OCI-LY1 (cell line): ENCODE data around the gene UBTD2.

Experiments used
- H2AFZ ChIP-seq: fragments of 200-600 bp; sonication (generic), shearing (Covaris generic); 2 replicates; pipeline ENCODE4 v1.6.0; 2014; ENCODE audit warnings: antibody characterized with exemption, mild to moderate bottlenecking, low read length
- H3F3A ChIP-seq: fragments of 200-600 bp; sonication (generic), shearing (Covaris generic); 2 replicates; pipeline ENCODE4 v1.6.0; 2014; ENCODE audit warnings: mild to moderate bottlenecking, antibody characterized with exemption, low read length, moderate library complexity; ENCODE audit not compliant: insufficient read depth
- H3K27ac ChIP-seq: fragments of 200-600 bp; sonication (generic); 2 replicates; pipeline ENCODE4 v1.5.1; 2014; ENCODE audit warnings: low read length, mixed run types, mild to moderate bottlenecking, low read depth; ENCODE audit not compliant: poor library complexity, severe bottlenecking
- H3K27me3 ChIP-seq: fragments of 200-600 bp; sonication (generic); 2 replicates; pipeline ENCODE4 v1.6.0; 2014; ENCODE audit warnings: antibody characterized with exemption, mild to moderate bottlenecking, low read length, moderate library complexity; ENCODE audit not compliant: insufficient read depth
- H3K36me3 ChIP-seq: fragments of 200-600 bp; sonication (generic); 2 replicates; pipeline ENCODE4 v1.6.1; 2014; ENCODE audit warnings: mild to moderate bottlenecking, antibody characterized with exemption, low read length, moderate library complexity, mixed read lengths; ENCODE audit not compliant: insufficient read depth
- H3K4me1 ChIP-seq: fragments of 200-600 bp; sonication (generic); 2 replicates; pipeline ENCODE4 v1.5.1; 2014; ENCODE audit warnings: mild to moderate bottlenecking, low read length, moderate library complexity; ENCODE audit not compliant: insufficient read depth, severe bottlenecking
- H3K4me2 ChIP-seq: fragments of 200-600 bp; sonication (generic), shearing (Covaris generic); 2 replicates; pipeline ENCODE4 v1.6.1; 2014; ENCODE audit warnings: low read length
- H3K4me3 ChIP-seq: fragments of 200-600 bp; sonication (generic); 2 replicates; pipeline ENCODE4 v1.5.1; 2014; ENCODE audit warnings: low read length, low read depth, mild to moderate bottlenecking, mixed read lengths; ENCODE audit not compliant: poor library complexity, severe bottlenecking
- H3K79me2 ChIP-seq: fragments of 200-600 bp; shearing (Covaris generic); 2 replicates; pipeline ENCODE4 v1.6.1; 2016; ENCODE audit warnings: mixed run types, low read length, mixed read lengths; ENCODE audit not compliant: insufficient read depth
- H3K9ac ChIP-seq: fragments of 200-600 bp; sonication (generic), shearing (Covaris generic); 2 replicates; pipeline ENCODE4 v1.6.1; 2014; ENCODE audit warnings: mild to moderate bottlenecking, low read length, mixed read lengths
- H3K9me2 ChIP-seq: fragments of 200-600 bp; sonication (generic), shearing (Covaris generic); 2 replicates; pipeline ENCODE4 v1.6.1; 2014; ENCODE audit warnings: low read depth, mild to moderate bottlenecking, low read length, mixed read lengths
- H3K9me3 ChIP-seq: fragments of 200-600 bp; shearing (Covaris generic); 2 replicates; pipeline ENCODE4 v1.6.1; 2014; ENCODE audit warnings: low read length, mixed read lengths
- H4K20me1 ChIP-seq: fragments of 200-600 bp; sonication (generic), shearing (Covaris generic); 2 replicates; pipeline ENCODE4 v1.6.0; 2016; ENCODE audit warnings: mild to moderate bottlenecking, low read length; ENCODE audit not compliant: insufficient read depth
- EZH2 ChIP-seq: fragments of 200-600 bp; sonication (generic), shearing (Covaris generic); IDR thresholded peaks from 2 replicates; pipeline ENCODE4 v1.8.0; 2017; ENCODE audit warnings: borderline replicate concordance, mixed run types, mild to moderate bottlenecking, antibody characterized with exemption, low read length, moderate library complexity, mixed read lengths
- TF ChIP-seq, protein P1 (sequence below): fragments of 200-600 bp; sonication (generic), shearing (Covaris generic); IDR thresholded peaks from 2 replicates; pipeline ENCODE4 v1.5.1; 2017; ENCODE audit warnings: mild to moderate bottlenecking, antibody characterized with exemption, low read length, moderate library complexity, mixed read lengths

The UBTD2 gene

GRCh38 chr5:172219296-172219695 lies 64.3 kb downstream of the UBTD2 start:
- Histone ChIP-seq H3K36me3 (peaks cover 62% of the 10 kb centered on the region), H3K79me2 (peaks cover 10% of the 10 kb centered on the region; the same call in 1 of the 2 replicates), H3K4me2 (no peak overlapping the region), H2AFZ (no peak overlapping the region), H3K27me3 (no peaks in the 10 kb centered on the region), H3K9me2 (no peaks in the 10 kb centered on the region), H3K9me3 (peaks cover 7% of the 10 kb centered on the region; the same call in 1 of the 2 replicates), H3K4me1 (no peaks in the 10 kb centered on the region), H3K27ac (no peak overlapping the region), H3F3A (no peaks in the 10 kb centered on the region), H3K9ac (no peak overlapping the region), H4K20me1 (no peaks in the 10 kb centered on the region), H3K4me3 (no peak overlapping the region)
- no peak for TF ChIP-seq EZH2
- TF ChIP-seq, protein P1, sequence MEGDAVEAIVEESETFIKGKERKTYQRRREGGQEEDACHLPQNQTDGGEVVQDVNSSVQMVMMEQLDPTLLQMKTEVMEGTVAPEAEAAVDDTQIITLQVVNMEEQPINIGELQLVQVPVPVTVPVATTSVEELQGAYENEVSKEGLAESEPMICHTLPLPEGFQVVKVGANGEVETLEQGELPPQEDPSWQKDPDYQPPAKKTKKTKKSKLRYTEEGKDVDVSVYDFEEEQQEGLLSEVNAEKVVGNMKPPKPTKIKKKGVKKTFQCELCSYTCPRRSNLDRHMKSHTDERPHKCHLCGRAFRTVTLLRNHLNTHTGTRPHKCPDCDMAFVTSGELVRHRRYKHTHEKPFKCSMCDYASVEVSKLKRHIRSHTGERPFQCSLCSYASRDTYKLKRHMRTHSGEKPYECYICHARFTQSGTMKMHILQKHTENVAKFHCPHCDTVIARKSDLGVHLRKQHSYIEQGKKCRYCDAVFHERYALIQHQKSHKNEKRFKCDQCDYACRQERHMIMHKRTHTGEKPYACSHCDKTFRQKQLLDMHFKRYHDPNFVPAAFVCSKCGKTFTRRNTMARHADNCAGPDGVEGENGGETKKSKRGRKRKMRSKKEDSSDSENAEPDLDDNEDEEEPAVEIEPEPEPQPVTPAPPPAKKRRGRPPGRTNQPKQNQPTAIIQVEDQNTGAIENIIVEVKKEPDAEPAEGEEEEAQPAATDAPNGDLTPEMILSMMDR = no peak

DNA sequence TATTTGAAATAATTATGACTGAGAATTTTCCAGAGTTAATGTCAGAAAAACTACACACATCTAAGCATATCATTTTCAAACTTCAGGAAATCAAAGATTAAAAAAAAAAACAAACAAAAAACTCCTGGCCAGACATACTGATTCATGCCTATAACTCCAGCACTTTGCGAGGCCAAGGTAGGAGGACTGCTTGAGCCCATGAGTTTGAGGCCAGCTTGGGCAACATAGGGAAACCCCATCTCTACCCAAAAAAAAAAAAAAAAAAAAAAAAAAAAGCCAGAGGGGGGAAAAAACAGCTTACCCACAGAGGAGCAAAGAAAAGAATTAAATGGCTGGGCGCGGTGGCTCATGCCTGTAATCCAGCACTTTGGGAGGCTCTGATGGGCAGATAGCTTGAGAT lies 67.2 kb downstream of the UBTD2 start:
- Histone ChIP-seq H3K27ac (no peak overlapping the region), H3K4me1 (no peaks in the 10 kb centered on the region), H3K79me2 (peaks cover 10% of the 10 kb centered on the region; the same call in 1 of the 2 replicates)

DNA sequence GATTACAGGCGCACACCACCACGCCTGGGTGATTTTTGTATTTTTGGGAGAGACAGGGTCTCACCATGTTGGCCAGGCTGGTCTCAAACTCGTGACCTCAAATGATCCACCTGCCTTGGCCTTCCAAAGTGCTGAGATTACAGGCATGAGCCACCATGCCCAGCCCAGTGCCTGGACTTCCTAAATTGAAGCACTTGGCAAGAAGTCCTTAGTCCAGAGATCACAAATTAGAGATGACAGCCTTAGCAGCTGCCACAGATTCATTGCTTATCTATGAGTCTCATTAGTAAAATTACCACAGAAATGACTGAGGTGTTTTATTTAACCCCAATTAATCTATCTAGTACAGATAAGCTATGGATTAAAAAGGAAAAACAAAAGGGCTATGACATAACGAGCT lies 70.4 kb downstream of the UBTD2 start:
- peaks cover 47% of the 10 kb centered on the region for H3K36me3 ChIP-seq
- no peak overlapping the region for H3K9ac ChIP-seq
- no peak overlapping the region for H2AFZ ChIP-seq
- no peaks in the 10 kb centered on the region for H3F3A ChIP-seq
- no peak overlapping the region for H3K27ac ChIP-seq
- peaks cover 4% of the 10 kb centered on the region; the same call in 1 of the 2 replicates for H3K79me2 ChIP-seq
- no peak overlapping the region for H3K4me2 ChIP-seq
- H3K9me2 ChIP-seq = no peaks in the 10 kb centered on the region
- no peak for TF ChIP-seq EZH2
- TF ChIP-seq, protein P1 = no peak
- no peak overlapping the region for H3K4me3 ChIP-seq
- H3K9me3 ChIP-seq = no peaks in the 10 kb centered on the region
- no peaks in the 10 kb centered on the region for H3K4me1 ChIP-seq
- H3K27me3 ChIP-seq = no peaks in the 10 kb centered on the region
- H4K20me1 ChIP-seq = no peaks in the 10 kb centered on the region

More for the DNA sequence above, 67.2 kb downstream of the UBTD2 start:
- Histone ChIP-seq H3F3A (no peaks in the 10 kb centered on the region), H3K36me3 (peaks cover 63% of the 10 kb centered on the region), H2AFZ (no peak overlapping the region), H3K4me3 (no peak overlapping the region), H3K9me2 (no peaks in the 10 kb centered on the region), H3K27me3 (no peaks in the 10 kb centered on the region), H3K4me2 (no peak overlapping the region), H3K9ac (no peak overlapping the region), H4K20me1 (no peaks in the 10 kb centered on the region), H3K9me3 (peaks cover 7% of the 10 kb centered on the region; the same call in 1 of the 2 replicates)
- TF ChIP-seq, protein P1 = no peak
- TF ChIP-seq EZH2 = no peak
